HepG2 (cell line): ENCODE results near the gene KLC4. TPM values are rescaled to one million over a fixed set of nuclear protein-coding genes. Genes with fewer than 3 reads are reported as not detected.
A peak's percentile ranks its signal among the peaks of the same experiment; 100 is the strongest.

Experiments
- DNMT3B ChIP-seq: conservative IDR thresholded peaks from 2 replicates; pipeline ENCODE4 v1.6.1; 2016; ENCODE audit warnings: missing biosample characterization, control low read depth
- ELF1 ChIP-seq: sonication (generic); formaldehyde crosslinking; IDR thresholded peaks from 2 replicates; pipeline ENCODE4 v1.4.0; 2020; ENCODE audit warnings: missing genetic modification reagents
- FLYWCH1 ChIP-seq: sonication (generic); formaldehyde crosslinking; IDR thresholded peaks from 2 replicates; pipeline ENCODE4 v1.8.1; 2023; ENCODE audit warnings: mild to moderate bottlenecking, missing genetic modification reagents
- HES4 ChIP-seq: sonication (generic); formaldehyde crosslinking; IDR thresholded peaks from 2 replicates; pipeline ENCODE4 v1.9.0; 2021; ENCODE audit warnings: mild to moderate bottlenecking, missing genetic modification reagents, borderline replicate concordance
- HOMEZ ChIP-seq: IDR thresholded peaks from 2 replicates; pipeline ENCODE4 v1.6.1; 2016; ENCODE audit warnings: low read depth
- HOXA7 ChIP-seq: sonication (generic); formaldehyde crosslinking; IDR thresholded peaks from 2 replicates; pipeline ENCODE4 v1.8.1; 2022; ENCODE audit warnings: mild to moderate bottlenecking, missing genetic modification reagents, moderate library complexity
- JDP2 ChIP-seq: sonication (generic); formaldehyde crosslinking; IDR thresholded peaks from 2 replicates; pipeline ENCODE4 v1.8.1; 2022; ENCODE audit warnings: missing genetic modification reagents, borderline replicate concordance
- KLF12 ChIP-seq: sonication (generic); formaldehyde crosslinking; IDR thresholded peaks from 2 replicates; pipeline ENCODE4 v1.4.0; 2020; ENCODE audit warnings: missing genetic modification reagents, borderline replicate concordance
- MAX ChIP-seq: IDR thresholded peaks from 2 replicates; pipeline ENCODE4 v1.6.1; 2012; ENCODE audit warnings: inconsistent platforms
- MZF1 ChIP-seq: sonication (generic); formaldehyde crosslinking; IDR thresholded peaks from 2 replicates; pipeline ENCODE4 v1.8.1; 2023; ENCODE audit warnings: mild to moderate bottlenecking, missing genetic modification reagents, borderline replicate concordance
- NR0B2 ChIP-seq: sonication (generic); formaldehyde crosslinking; IDR thresholded peaks from 2 replicates; pipeline ENCODE4 v1.4.0; 2020; ENCODE audit warnings: mild to moderate bottlenecking, missing genetic modification reagents
- PAX8 ChIP-seq: sonication (generic); formaldehyde crosslinking; IDR thresholded peaks from 2 replicates; pipeline ENCODE4 v1.8.0; 2022; ENCODE audit warnings: mild to moderate bottlenecking, missing genetic modification reagents, borderline replicate concordance
- RBAK ChIP-seq: sonication (generic); formaldehyde crosslinking; IDR thresholded peaks from 2 replicates; pipeline ENCODE4 v1.5.1; 2020; ENCODE audit warnings: mild to moderate bottlenecking, missing genetic modification reagents
- RBM22 ChIP-seq: fragments of 200-400 bp; formaldehyde crosslinking; optimal IDR thresholded peaks from 2 replicates; pipeline ENCODE3; 2017; ENCODE audit warnings: mild to moderate bottlenecking, low read length, moderate library complexity
- REST ChIP-seq, 2 experiments: IDR thresholded peaks; 2 replicates each; pipeline ENCODE4 v1.6.1; 2011 to 2012; ENCODE audit warnings: low read length in 2 of 2, borderline replicate concordance in 1 of 2, low read depth in 1 of 2, mild to moderate bottlenecking in 1 of 2, moderate library complexity in 1 of 2
- SATB2 ChIP-seq: sonication (generic); formaldehyde crosslinking; IDR thresholded peaks from 2 replicates; pipeline ENCODE4 v1.5.0; 2020; ENCODE audit warnings: missing genetic modification reagents
- SKI ChIP-seq: fragments of 450-650 bp; IDR thresholded peaks from one replicate; pipeline ENCODE4 v1.6.1; 2018; ENCODE audit warnings: mild to moderate bottlenecking; ENCODE audit not compliant: partially characterized antibody
- SRF ChIP-seq: IDR thresholded peaks from 2 replicates; pipeline ENCODE4 v1.6.1; 2011; ENCODE audit warnings: mild to moderate bottlenecking, low read depth, low read length, moderate library complexity
- TEF ChIP-seq: sonication (generic); formaldehyde crosslinking; IDR thresholded peaks from 2 replicates; pipeline ENCODE4 v1.5.0; 2020; ENCODE audit warnings: missing genetic modification reagents
- TP53 ChIP-seq: sonication (generic); formaldehyde crosslinking; conservative IDR thresholded peaks from 2 replicates; pipeline ENCODE4 v1.4.0; 2020; ENCODE audit warnings: missing genetic modification reagents
- ZMYM4 ChIP-seq: sonication (generic); formaldehyde crosslinking; IDR thresholded peaks from 2 replicates; pipeline ENCODE4 v1.8.1; 2023; ENCODE audit warnings: mild to moderate bottlenecking, missing genetic modification reagents
- ZNF580 ChIP-seq: IDR thresholded peaks from 2 replicates; pipeline ENCODE4 v1.6.1; 2016; ENCODE audit warnings: low read depth, borderline replicate concordance
- ZNF782 ChIP-seq: sonication (generic); formaldehyde crosslinking; IDR thresholded peaks from 2 replicates; pipeline ENCODE4 v1.4.0; 2020; ENCODE audit warnings: missing genetic modification reagents, mild to moderate bottlenecking, borderline replicate concordance
- ZNF839 ChIP-seq: sonication (generic); formaldehyde crosslinking; IDR thresholded peaks from 2 replicates; pipeline ENCODE4 v1.4.0; 2020; ENCODE audit warnings: missing genetic modification reagents, mild to moderate bottlenecking, borderline replicate concordance
- polyA plus RNA-seq, 8 experiments: library from polyadenylated mRNA; depleted of rRNA in 3 of 8; stranded (reverse) in 7 of 8; unstranded in 1 of 8; fragments of >200 nt; fragmentation: Illumina TruSeq in 4 of 8; extraction: Trizol in 4 of 8; gene quantifications; 2 replicates each; pipeline versions ENCODE4 v1.2.1 to v1.2.3, GENCODE V29; 2011 to 2016; ENCODE audit warnings: low read depth in 4 of 8, missing spikeins in 1 of 8, mixed read lengths in 1 of 8; ENCODE audit not compliant: insufficient read depth in 1 of 8
- total RNA-seq, 5 experiments: library from RNA; depleted of rRNA; stranded (reverse); fragments of >200 nt; fragmentation: Illumina TruSeq; extraction: Trizol; gene quantifications; 2 replicates each; pipeline ENCODE4 v1.2.3, GENCODE V29; 2016; ENCODE audit warnings: low read depth in 1 of 5

KLC4 gene
- total and polyA plus RNA-seq, 2 of the 13 experiments (the other 11 are each of a cell fraction or from before 2014, with no cell fraction given) = 45.4 to 70.4 TPM

- TF ChIP-seq TP53 (CRISPR knock-in tag) (no peak), FLYWCH1 (CRISPR knock-in tag) (no peak), MAX (peak; percentile 97), DNMT3B (CRISPR knock-in tag) (no peak), SATB2 (CRISPR knock-in tag) (no peak), HES4 (CRISPR knock-in tag) (peak; percentile 87; the same call in 1 of the 2 replicates), REST (IDR thresholded peaks at IDR 0.05; ENCODE audit: borderline replicate concordance in 1 of 2, low read depth in 1 of 2, low read length in 2 of 2) (no peak), SKI (no peak), SRF (peak; percentile 30; the same call in 1 of the 2 replicates), PAX8 (CRISPR knock-in tag) (no peak), ZNF839 (CRISPR knock-in tag) (no peak; the same call in none of the 2 replicates), JDP2 (CRISPR knock-in tag) (no peak), NR0B2 (CRISPR knock-in tag) (peak; percentile 74; the same call in 1 of the 2 replicates), RBM22 (no peak), TEF (no peak), ZMYM4 (0 out of 2 replicates have a peak, but pooled peaks have one; percentile 44), RBAK (no peak), ELF1 (peak; percentile 94), HOXA7 (no peak), HOMEZ (CRISPR knock-in tag) (no peak), ZNF580 (CRISPR knock-in tag) (peak; percentile 85; the same call in 1 of the 2 replicates), KLF12 (CRISPR knock-in tag) (no peak), MZF1 (no peak), ZNF782 (no peak)
These were observed 45.5 kb upstream of the KLC4 start, which contains the start of the genes KLHDC3 and MEA1 (continued) for GRCh38 chr6:43013843-43014433.
